Sigmoid colon (tissue), 7 donors: Measurements from ENCODE around the gene TBC1D1. TPM values are rescaled to one million over a fixed set of nuclear protein-coding genes. Genes with fewer than 3 reads are reported as not detected.

ENCODE experiments used
- DNase-seq: peaks from one replicate; pipeline ENCODE4 v3.0.0-alpha.2; 2019
- H3K27ac ChIP-seq, 4 donors: fragments of 200-600 bp; sonication (generic); one replicate each; pipeline ENCODE4 v1.5.1; 2016 to 2019; ENCODE audit warnings: mild to moderate bottlenecking in 1 of 4
- H3K27me3 ChIP-seq, 3 donors: fragments of 200-600 bp; sonication (generic); one replicate each; pipeline ENCODE4 v1.5.1; 2019; ENCODE audit warnings: mild to moderate bottlenecking in 1 of 3
- H3K36me3 ChIP-seq, 4 donors: fragments of 200-600 bp; sonication (generic); one replicate each; pipeline ENCODE4 v1.5.1; 2016 to 2019
- H3K4me1 ChIP-seq, 4 donors: fragments of 200-600 bp; sonication (generic); one replicate each; pipeline ENCODE4 v1.5.1; 2017 to 2019
- H3K4me3 ChIP-seq, 4 donors: fragments of 200-600 bp; sonication (generic); one replicate each; pipeline ENCODE4 v1.5.1; 2017 to 2019; ENCODE audit warnings: mild to moderate bottlenecking in 2 of 4, moderate library complexity in 1 of 4
- H3K9me3 ChIP-seq, 4 donors: fragments of 200-600 bp in 3 of 4; sonication (generic) in 3 of 4; one replicate each; pipeline versions ENCODE4 v1.5.1 to v1.6.1; 2013 to 2019
- EP300 ChIP-seq, 4 donors: sonication (generic); formaldehyde crosslinking; IDR thresholded peaks; one replicate each; pipeline ENCODE4 v1.6.1; 2017; ENCODE audit warnings: antibody characterized with exemption in 4 of 4
- POLR2A ChIP-seq, 2 donors: fragments of 450-650 bp; IDR thresholded peaks; one replicate each; pipeline ENCODE4 v1.6.1; 2016; ENCODE audit warnings: antibody characterized with exemption in 2 of 2, mild to moderate bottlenecking in 2 of 2, moderate library complexity in 2 of 2
- POLR2AphosphoS5 ChIP-seq, 4 donors: sonication (generic); formaldehyde crosslinking; IDR thresholded peaks; one replicate each; pipeline ENCODE4 v1.6.1; 2017; ENCODE audit warnings: antibody characterized with exemption in 4 of 4
- WGBS, 2 donors: extraction: QIAGEN DNeasy Blood & Tissue Kit; methylation state at CpG; one replicate each; pipeline ENCODE4 v1.1.7; 2013; 5-methylcytosine and 5-hydroxymethylcytosine counted together
- intact Hi-C: fragments of 100-400 bp; cut with DNase I; formaldehyde crosslinking; loops from one replicate; pipeline ENCODE4 v1.15.1; 2023
- polyA plus RNA-seq, 3 donors: library from polyadenylated mRNA; stranded (reverse); fragments of 200-250 nt; gene quantifications; one replicate each; pipeline ENCODE4 v1.2.3, GENCODE V29; 2013
- total RNA-seq, 4 donors: library from RNA; depleted of rRNA; stranded (reverse); fragments of >200 nt; gene quantifications; one replicate each; pipeline ENCODE4 v1.1.0, GENCODE V29; 2016
- TF ChIP-seq, protein P1 (sequence below), 4 experiments: fragments of 450-650 bp in 3 of 4; fragments of 200-600 bp in 1 of 4; IDR thresholded peaks; one replicate each; pipeline ENCODE4 v1.5.1; 2016 to 2019; ENCODE audit warnings: antibody characterized with exemption in 4 of 4, mild to moderate bottlenecking in 3 of 4, moderate library complexity in 2 of 4
- donor health status: healthy with polysubstance abuse.
- donor health status: Bipolar disorder and iron deficiency.
- donor health status: healthy.

TBC1D1 gene
- total and polyA plus RNA-seq, 7 donors = 31.2 to 450 (median 253) TPM

DNA sequence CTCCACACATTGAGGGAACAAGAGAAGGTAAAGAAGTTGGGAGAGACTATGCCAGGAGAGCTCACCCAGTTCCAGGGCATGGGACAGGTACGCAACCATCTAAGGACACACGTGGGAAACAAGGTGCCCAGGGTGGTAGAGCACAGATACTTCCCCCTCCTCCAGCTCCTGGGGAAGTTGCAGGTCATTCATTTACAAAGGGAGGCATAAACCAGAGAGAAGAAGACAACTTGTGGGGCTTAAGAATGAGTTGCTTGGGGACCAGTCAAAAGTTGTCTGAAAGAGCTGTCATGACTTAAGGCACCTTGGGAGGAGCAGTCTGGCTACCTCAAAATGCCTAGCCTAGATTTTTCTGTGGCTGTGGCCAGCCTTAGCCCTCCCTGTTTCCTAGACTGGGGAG, 255.5 kb downstream of the TBC1D1 start:
- peaks cover 0 to 54% (median 30%) of the 10 kb centered on the region in 4 donors for H3K4me1 ChIP-seq
- DNase-seq = no peak
- peak overlapping the region in 2 of 4 donors; percentile 32 to 57 for H3K27ac ChIP-seq
- H3K9me3 ChIP-seq = no peaks in the 10 kb centered on the region
- H3K27me3 ChIP-seq = no peaks in the 10 kb centered on the region
- intact Hi-C loops = no loop called here
- H3K36me3 ChIP-seq = peaks cover 0 to 20% (median 0%) of the 10 kb centered on the region in 4 donors
- 57 to 85% methylated on average over 2 of the region's 2 CpGs for WGBS, 2 donors
- H3K4me3 ChIP-seq = no peak overlapping the region
- no peak for TF ChIP-seq POLR2A (IDR thresholded peaks at IDR 0.05)
- TF ChIP-seq POLR2AphosphoS5 (IDR thresholded peaks at IDR 0.05) = no peak
- no peak for TF ChIP-seq EP300 (IDR thresholded peaks at IDR 0.05)
- TF ChIP-seq, protein P1, sequence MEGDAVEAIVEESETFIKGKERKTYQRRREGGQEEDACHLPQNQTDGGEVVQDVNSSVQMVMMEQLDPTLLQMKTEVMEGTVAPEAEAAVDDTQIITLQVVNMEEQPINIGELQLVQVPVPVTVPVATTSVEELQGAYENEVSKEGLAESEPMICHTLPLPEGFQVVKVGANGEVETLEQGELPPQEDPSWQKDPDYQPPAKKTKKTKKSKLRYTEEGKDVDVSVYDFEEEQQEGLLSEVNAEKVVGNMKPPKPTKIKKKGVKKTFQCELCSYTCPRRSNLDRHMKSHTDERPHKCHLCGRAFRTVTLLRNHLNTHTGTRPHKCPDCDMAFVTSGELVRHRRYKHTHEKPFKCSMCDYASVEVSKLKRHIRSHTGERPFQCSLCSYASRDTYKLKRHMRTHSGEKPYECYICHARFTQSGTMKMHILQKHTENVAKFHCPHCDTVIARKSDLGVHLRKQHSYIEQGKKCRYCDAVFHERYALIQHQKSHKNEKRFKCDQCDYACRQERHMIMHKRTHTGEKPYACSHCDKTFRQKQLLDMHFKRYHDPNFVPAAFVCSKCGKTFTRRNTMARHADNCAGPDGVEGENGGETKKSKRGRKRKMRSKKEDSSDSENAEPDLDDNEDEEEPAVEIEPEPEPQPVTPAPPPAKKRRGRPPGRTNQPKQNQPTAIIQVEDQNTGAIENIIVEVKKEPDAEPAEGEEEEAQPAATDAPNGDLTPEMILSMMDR (IDR thresholded peaks at IDR 0.05) = no peak

DNA sequence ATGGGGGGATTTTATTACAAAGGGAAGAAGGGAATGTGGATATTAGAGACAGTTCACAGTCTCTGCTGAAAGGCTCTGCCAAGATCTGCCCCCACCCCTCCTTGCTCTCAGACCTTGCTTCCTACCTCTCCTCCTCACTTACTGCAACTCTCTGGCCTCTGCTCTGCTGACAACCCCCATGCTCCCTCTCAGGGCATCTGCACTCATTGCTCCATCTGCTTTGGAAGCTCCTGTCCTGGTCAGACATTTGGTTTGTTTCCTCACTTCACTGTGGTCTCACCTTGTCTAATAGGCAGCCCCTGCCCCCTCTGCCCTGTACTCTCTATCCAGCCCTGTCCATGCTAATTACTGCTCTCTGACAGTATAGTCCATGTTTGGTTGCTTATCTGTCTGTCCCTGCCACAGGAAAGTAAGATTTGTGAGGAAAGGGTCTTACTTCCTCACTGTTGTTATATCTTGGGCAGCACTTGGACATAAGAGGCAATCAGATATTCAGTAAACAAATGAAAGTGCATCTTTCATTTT, 258.6 kb downstream of the TBC1D1 start:
- intact Hi-C loops = no loop called here

DNA sequence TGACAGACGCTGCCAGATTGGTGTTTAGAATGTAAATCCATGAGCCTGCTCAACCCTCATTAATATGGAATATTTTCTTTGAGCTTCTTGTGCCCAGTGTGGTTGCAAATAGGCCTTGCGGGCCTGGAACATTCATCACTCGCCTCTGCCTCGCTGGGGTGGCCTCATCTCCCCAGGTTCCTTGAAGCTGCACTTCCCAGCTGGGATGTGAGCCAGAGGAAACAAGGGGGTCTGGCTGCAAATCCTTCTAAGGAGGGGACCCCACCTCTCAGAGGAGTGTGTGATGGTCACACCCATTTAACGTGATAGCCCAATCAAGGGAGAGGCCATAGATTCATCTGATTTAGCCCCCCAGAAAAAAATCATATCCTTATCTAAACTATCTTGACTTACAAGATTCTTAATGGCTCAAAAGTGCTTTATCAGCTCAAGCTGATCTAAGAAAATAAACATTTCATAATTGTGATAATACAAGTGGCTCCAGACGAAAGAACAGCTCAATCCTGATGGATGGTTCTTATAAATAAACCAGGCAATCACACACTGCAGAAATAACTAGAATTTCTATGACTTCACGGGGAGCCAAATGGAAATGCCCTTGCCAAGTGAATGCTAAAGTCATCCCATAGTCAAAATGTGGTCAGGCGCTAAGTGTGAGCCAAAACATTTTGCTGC, 259.2 kb downstream of the TBC1D1 start:
- WGBS, 2 donors = 77 to 81% methylated on average over 8 of the region's 8 CpGs
- Histone ChIP-seq H3K27ac (peak overlapping the region in 2 of 4 donors; percentile 43 to 73), H3K27me3 (no peaks in the 10 kb centered on the region), H3K4me1 (peaks cover 0 to 56% (median 23%) of the 10 kb centered on the region in 4 donors), H3K4me3 (no peak overlapping the region), H3K36me3 (no peaks in the 10 kb centered on the region), H3K9me3 (no peaks in the 10 kb centered on the region)
- DNase-seq = no peak
- no peak for TF ChIP-seq EP300 (IDR thresholded peaks at IDR 0.05)
- TF ChIP-seq, protein P1 (IDR thresholded peaks at IDR 0.05) = no peak
- TF ChIP-seq POLR2AphosphoS5 (IDR thresholded peaks at IDR 0.05) = peak in 1 of 4 donors; percentile 6
- no peak for TF ChIP-seq POLR2A (IDR thresholded peaks at IDR 0.05)
- intact Hi-C loops = no loop called here

More for the DNA sequence above, 258.6 kb downstream of the TBC1D1 start:
- TF ChIP-seq POLR2AphosphoS5 (IDR thresholded peaks at IDR 0.05) (no peak), POLR2A (IDR thresholded peaks at IDR 0.05) (no peak), EP300 (IDR thresholded peaks at IDR 0.05) (no peak)
- TF ChIP-seq, protein P1 (IDR thresholded peaks at IDR 0.05) = no peak
- Histone ChIP-seq H3K4me3 (no peak overlapping the region), H3K27ac (peak overlapping the region in 2 of 4 donors; percentile 43 to 73), H3K36me3 (no peaks in the 10 kb centered on the region), H3K9me3 (no peaks in the 10 kb centered on the region), H3K4me1 (peaks cover 0 to 56% (median 27%) of the 10 kb centered on the region in 4 donors), H3K27me3 (no peaks in the 10 kb centered on the region)
- no peak for DNase-seq

DNA sequence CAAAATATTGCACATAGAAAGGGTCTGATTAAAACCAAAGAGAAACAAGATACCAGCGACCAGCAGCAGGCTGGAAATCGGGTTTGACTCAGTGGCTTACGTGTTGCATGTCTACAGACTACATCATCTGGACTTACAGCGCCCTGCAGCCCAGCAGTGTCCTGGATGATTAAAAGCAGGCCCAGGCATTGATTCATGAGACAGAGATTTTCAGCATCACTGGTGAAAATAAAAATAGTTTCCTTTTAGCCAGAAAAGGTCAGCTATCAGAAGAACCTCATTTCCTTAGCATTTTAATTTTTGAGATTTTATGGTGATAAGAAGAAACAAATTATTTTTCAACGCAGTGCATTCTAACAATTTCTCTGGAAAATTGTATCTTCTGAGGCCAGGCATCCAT, 259.9 kb downstream of the TBC1D1 start:
- TF ChIP-seq POLR2A (IDR thresholded peaks at IDR 0.05) (no peak), POLR2AphosphoS5 (IDR thresholded peaks at IDR 0.05) (peak in 1 of 4 donors; percentile 50), EP300 (IDR thresholded peaks at IDR 0.05) (no peak)
- TF ChIP-seq, protein P1 (IDR thresholded peaks at IDR 0.05) = no peak
- Histone ChIP-seq H3K4me1 (peaks cover 0 to 49% (median 17%) of the 10 kb centered on the region in 4 donors), H3K36me3 (no peaks in the 10 kb centered on the region), H3K27me3 (no peaks in the 10 kb centered on the region), H3K9me3 (no peaks in the 10 kb centered on the region), H3K27ac (peak overlapping the region in 1 of 4 donors; percentile 73), H3K4me3 (no peak overlapping the region)
- 78 to 86% methylated on average over 5 of the region's 5 CpGs for WGBS, 2 donors
- no peak for DNase-seq
- intact Hi-C loops = no loop called here
